ENCODE measurements around the gene INPP4B. TPM values are rescaled to one million over a fixed set of nuclear protein-coding genes. Genes with fewer than 3 reads are reported as not detected.

The INPP4B gene
- polyA plus RNA-seq, 1 donor: 36.4 TPM

- DNase-seq (ENCODE audit: low read depth): no peak
Measured at GRCh38 chr4:142583708-142584107, 262.4 kb downstream of the INPP4B start.

DNA sequence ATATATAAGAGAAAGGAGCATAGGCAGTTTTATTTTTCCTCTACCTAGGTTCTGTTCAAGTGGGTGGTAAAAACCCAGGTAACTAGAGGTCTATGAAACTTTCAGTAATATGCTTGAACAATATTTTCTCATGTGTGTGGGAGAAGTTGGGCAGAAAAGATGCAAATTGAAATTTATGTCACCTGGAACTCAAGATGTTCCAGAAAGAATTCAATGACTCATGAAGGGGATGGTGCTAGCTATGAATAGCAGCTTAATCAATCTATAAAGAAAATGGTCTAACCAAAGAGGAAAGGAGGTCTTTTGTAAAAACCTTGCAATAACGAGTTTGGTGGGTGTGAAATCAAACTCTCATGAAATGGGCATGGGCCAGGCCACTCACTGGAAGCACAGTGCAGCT is 263.8 kb downstream of the INPP4B start:
- no peak for DNase-seq (ENCODE audit: low read depth)

- no peak for DNase-seq (ENCODE audit: low read depth)
Measured at GRCh38 chr4:142581881-142582280, 264.2 kb downstream of the INPP4B start.

DNA sequence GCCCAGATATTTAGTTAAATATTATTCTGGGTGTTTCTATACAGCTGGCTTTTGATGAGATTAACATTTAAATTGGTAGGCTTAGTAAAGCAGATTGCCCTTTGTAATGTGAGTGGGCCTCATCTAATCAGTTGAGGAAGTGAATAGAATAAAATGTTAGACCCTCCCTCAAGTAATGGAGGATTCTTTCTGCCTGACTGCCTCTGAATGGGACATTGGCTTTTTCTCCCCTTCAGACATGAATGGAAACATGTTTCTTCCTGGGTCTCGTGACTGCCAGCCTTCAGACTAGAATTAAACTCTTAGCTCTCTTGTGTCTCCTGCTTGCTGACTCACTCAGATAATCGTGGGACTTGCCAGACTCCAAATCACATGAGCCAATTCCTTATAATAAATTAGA is 266.7 kb downstream of the INPP4B start:
- no peak for DNase-seq (ENCODE audit: low read depth)

GRCh38 chr4:142574306-142574705 is 271.8 kb downstream of the INPP4B start:
- DNase-seq (ENCODE audit: low read depth): no peak

- no peak for DNase-seq (ENCODE audit: low read depth)
Measured at GRCh38 chr4:142572071-142572470, 274.0 kb downstream of the INPP4B start.

GRCh38 chr4:142567620-142568451 is 278.3 kb downstream of the INPP4B start:
- DNase-seq (ENCODE audit: low read depth): peak; percentile 13

GRCh38 chr4:142567199-142567598 is 278.9 kb downstream of the INPP4B start:
- DNase-seq (ENCODE audit: low read depth): no peak

DNA sequence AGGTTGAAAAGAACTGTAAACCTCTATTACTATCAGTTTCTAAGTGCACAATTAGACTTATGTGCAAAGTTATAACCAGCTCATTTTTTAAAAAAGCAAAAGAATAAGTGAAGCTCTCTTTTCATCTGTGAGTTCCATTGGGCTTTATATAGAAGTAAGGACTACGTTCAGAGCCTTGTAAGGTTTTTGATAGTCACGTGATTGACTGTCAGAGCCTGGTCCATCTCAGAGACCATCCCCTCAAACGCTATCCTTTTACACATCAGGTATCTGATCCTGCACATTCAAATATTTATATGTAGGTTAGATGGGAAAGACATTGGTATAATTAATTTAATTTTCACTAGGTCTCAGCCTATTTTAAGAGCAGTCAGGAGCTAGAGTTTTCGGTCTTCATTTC is 279.3 kb downstream of the INPP4B start:
- no peak for DNase-seq (ENCODE audit: low read depth)

- no peak for DNase-seq (ENCODE audit: low read depth)
Measured at GRCh38 chr4:142566243-142566642, 279.9 kb downstream of the INPP4B start.

- DNase-seq (ENCODE audit: low read depth): no peak
Measured at GRCh38 chr4:142565771-142566170, 280.3 kb downstream of the INPP4B start.

GRCh38 chr4:142563682-142564291 is 282.3 kb downstream of the INPP4B start:
- no peak for DNase-seq (ENCODE audit: low read depth)

DNA sequence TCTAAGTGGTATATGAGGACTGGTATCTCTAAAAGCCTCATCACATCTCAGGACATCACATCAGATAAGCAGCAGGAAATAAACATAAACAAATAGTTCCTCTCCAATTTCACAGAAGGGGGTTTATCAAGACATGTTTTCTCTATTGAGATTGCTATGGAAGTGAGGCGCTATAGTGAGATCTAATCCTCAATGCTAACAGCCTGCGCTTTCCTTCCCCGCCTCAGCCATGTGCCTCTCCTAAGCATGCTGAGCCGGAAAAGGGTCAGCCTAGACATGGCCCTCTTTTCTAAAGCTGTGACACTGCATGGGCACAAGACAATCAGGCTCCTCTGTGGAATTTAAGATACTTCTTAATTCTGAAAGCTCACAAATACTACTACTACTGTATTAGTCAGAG is 286.1 kb downstream of the INPP4B start:
- no peak for DNase-seq (ENCODE audit: low read depth)

GRCh38 chr4:142558851-142559250 is 287.2 kb downstream of the INPP4B start:
- DNase-seq (ENCODE audit: low read depth): no peak

GRCh38 chr4:142557239-142557801 is 288.8 kb downstream of the INPP4B start:
- DNase-seq (ENCODE audit: low read depth): no peak

- no peak for DNase-seq (ENCODE audit: low read depth)
Measured at GRCh38 chr4:142556570-142557238, 289.4 kb downstream of the INPP4B start.

DNA sequence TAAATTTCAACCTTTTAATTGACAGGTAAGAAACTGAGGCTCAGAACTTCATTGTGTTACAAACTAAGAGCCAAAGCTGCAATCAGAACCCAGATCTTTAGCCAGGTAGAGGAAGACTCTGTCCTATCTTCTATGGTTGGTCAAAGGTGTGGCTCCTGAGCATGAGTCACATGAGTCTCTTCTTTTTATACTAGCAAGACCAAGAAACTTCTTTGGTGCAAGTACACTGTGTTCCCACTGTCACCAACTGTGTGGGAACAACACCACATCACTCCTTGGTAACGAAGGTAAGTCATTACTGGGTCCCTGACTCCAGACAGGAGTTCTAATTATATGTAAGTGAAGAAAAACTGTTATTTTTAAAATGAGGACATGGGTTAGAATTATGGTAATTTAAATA is 290.1 kb downstream of the INPP4B start:
- no peak for DNase-seq (ENCODE audit: low read depth)

GRCh38 chr4:142554412-142554811 is 291.7 kb downstream of the INPP4B start:
- DNase-seq (ENCODE audit: low read depth): no peak

DNA sequence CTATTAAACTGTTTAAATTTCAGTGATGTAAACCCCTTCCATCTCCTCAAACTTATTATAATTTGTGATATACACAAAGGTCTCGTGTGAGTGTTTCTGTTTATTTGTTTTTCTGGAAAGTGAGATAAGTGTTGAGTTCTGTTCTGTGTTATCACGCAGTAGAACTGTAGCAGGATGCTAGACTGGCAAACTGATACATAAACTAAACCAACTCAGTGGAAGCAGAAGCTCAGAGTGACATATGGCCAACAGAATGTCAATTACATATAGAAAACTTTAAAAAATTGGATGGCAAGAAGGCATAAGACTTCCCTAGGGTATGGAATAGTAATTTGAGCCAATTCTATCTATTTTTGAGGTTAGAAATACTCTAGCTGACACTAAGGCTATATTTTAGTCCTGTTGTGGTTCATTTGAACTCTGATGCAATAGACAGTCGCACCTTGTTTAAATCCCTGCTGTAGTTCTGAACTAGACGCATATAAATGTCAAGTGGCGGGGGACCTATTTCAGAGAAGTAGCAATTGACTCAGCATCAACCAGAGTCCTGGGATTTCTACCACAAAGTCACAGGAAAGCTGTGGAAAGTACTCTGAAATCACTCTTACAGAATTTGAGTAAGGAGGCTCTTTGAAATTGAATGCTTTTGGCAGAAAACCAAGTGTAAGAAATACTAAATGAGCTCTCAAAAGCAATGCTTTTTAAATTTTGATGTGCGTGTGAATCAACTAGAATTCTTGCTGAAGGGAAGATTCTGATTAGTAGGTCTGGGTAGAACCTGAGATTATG is 294.4 kb downstream of the INPP4B start:
- DNase-seq (ENCODE audit: low read depth): no peak

DNA sequence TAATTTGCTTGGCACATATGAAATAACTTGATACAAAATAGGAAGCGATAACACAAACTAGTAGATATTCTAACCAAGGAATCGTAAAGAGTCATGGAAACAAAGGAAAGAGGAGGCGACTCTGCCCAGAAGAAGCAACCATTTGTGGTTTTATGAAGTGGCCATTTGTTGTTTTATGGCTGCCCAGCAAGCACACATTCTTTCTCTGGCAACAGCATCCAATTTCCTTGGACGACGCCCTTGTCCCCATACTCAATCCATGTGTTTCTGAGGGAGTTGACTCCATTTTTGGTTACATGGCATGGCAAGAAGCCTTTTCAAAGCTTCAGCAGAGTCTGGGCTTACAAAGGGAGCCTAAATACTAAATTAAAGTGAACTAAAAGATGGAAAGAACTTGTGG is 295.1 kb downstream of the INPP4B start:
- DNase-seq (ENCODE audit: low read depth): no peak

GRCh38 chr4:142549726-142550463 is 296.2 kb downstream of the INPP4B start:
- no peak for DNase-seq (ENCODE audit: low read depth)

All from forelimb muscle (tissue), 1 donor.